GM10266 (cell line): ENCODE measurements around the gene BICD2.

Experiments
- DNase-seq: peaks from one replicate; pipeline ENCODE4 v3.0.0; 2012; ENCODE audit errors: extremely low spot score
- TF ChIP-seq, protein P1 (sequence below): IDR thresholded peaks from 2 replicates; pipeline ENCODE4 v1.5.1; 2012; ENCODE audit warnings: mild to moderate bottlenecking, low read depth; ENCODE audit not compliant: control insufficient read depth, insufficient read depth; ENCODE audit errors: missing control alignments

The BICD2 gene

DNA sequence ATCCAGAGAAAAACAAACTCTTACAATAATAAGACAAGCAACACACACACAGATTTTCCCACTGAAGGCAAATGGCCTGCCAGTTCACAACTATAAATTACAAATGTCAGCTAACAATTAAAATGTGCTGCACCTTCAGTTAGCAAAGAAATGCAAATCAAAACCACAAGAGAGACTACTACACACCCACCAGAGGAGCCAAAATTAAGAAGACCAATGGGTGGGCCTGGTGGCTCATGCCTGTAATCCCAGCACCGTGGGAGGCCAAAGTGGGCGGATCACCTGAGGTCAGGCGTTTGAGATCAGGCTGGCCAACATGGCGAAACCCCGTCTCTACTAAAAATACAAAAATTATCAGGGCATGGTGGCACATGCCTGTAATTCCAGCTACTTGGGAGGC, 79.6 kb downstream of the BICD2 start:
- no peak for DNase-seq

DNA sequence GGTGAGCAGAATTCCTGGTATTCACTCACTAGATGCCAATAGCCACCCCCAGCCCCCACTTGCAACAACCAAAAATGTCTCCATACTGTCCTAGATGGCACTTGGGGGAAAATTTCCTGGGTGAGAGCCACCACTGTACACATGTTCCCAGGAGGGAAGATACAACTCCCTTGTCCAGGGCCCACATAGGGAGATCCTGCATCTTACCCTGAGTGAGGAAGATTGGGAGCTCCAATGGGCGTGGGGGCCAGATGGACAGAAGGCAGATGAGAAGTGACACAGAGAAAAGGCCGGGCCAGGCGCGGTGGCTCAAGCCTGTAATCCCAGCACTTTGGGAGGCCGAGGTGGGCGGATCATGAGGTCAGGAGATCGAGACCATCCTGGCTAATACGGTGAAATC, 82.4 kb downstream of the BICD2 start:
- DNase-seq, result no peak

More for the DNA sequence above, 79.6 kb downstream of the BICD2 start:
- TF ChIP-seq, protein P1, sequence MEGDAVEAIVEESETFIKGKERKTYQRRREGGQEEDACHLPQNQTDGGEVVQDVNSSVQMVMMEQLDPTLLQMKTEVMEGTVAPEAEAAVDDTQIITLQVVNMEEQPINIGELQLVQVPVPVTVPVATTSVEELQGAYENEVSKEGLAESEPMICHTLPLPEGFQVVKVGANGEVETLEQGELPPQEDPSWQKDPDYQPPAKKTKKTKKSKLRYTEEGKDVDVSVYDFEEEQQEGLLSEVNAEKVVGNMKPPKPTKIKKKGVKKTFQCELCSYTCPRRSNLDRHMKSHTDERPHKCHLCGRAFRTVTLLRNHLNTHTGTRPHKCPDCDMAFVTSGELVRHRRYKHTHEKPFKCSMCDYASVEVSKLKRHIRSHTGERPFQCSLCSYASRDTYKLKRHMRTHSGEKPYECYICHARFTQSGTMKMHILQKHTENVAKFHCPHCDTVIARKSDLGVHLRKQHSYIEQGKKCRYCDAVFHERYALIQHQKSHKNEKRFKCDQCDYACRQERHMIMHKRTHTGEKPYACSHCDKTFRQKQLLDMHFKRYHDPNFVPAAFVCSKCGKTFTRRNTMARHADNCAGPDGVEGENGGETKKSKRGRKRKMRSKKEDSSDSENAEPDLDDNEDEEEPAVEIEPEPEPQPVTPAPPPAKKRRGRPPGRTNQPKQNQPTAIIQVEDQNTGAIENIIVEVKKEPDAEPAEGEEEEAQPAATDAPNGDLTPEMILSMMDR, result no peak

DNA sequence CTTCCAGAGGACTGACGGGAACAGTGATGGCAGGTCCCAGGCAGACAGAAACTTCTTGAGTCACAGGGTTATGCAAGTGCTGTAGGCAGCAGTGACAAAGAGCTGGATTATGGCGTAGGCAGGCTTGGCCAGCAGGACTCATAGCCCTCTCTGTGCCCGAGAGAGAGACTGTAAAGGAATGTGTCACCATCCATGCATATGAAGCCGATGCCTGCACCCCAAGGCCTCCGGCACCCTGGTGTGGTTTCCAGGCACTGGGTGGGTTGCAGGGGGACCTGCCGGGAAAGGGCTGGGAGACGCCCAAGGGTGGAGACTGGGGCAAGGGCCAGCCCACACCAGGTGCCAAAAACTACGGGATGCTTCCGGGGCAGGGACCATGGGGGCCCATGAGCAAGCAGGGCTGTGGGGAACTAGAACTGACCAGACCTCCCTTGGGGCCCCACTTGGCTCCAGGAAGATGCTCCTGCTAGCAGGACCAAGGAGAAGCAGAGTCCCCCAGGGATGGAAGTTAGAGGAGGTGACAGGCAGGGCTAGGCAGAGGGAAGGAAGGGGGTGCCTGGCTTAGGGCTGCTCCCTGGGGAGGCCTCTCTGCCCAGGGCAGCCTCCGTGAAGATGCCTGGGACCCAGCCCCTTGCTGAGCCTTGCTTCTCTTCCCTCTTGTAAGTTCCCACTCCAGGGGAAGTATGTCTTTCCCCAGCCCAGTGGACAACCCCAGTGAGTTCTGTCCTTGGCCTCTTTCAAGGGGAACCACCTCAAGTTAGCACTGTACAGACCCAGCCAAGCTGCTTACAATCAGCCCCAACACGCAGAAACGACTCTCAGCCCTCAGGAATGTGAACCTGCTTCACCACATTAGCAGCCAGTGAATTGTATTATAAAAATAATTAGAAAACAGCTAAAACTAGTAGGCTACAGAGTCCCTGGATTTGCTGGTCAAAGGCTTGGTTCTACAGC, 84.2 kb downstream of the BICD2 start:
- TF ChIP-seq, protein P1, result no peak
- no peak for DNase-seq

More for the DNA sequence above, 82.4 kb downstream of the BICD2 start:
- TF ChIP-seq, protein P1, result no peak

DNA sequence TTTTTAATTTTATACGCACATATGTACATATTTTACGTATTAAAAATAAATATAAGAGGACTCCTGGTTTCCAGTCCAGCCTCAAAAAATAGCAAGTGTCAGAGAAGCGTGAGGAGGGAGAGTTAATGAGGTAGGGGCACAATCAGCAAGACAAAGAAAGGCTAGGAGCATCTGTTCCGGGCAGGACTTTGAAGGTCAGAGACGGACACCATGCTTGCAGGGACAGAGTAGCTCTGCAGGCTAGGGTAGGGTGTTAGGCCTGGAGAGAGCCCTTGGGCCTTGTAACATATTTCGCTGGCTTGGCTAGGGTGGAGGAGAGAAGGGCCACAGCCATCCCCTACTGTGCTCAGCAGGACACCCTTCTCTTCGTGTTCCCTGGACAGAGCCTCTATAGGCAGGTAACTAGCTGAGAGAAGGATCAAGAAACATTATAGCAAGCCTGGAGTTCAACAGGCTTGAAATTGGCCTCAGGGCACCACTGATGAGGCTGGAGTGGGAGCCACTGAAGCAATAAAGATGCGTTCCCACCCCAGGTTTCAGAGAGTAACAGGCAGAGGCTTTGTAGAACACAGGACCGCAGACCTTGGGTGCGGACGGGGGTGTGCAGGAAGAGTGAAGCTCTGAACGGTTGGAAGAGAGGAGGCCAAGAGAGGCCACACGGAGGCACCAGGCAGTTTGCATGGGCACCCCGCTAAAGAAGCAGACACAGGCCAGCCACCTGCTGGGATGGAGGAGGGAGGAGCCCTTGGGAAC, 85.0 kb downstream of the BICD2 start:
- DNase-seq, result no peak
- TF ChIP-seq, protein P1, result no peak

DNA sequence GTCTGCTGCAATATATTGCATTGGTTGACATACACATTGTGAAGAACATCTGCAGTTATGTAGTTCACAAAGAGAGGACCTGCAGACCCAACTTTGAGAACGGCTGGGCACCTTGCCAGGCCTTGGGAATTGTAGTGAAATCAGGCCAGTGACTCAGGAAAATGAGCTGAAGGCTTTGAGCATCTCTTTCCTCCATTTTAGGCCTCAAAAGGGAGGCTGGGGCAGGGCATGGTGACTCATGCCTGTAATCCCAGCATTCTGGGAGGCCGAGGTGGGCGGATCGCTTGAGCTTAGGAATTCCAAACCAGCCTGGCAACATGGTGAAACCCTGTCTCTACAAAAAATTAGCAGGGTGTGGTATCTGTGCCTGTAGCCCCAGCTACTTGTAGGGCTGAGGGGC, 93.3 kb downstream of the BICD2 start:
- no peak for DNase-seq
- TF ChIP-seq, protein P1, result no peak

DNA sequence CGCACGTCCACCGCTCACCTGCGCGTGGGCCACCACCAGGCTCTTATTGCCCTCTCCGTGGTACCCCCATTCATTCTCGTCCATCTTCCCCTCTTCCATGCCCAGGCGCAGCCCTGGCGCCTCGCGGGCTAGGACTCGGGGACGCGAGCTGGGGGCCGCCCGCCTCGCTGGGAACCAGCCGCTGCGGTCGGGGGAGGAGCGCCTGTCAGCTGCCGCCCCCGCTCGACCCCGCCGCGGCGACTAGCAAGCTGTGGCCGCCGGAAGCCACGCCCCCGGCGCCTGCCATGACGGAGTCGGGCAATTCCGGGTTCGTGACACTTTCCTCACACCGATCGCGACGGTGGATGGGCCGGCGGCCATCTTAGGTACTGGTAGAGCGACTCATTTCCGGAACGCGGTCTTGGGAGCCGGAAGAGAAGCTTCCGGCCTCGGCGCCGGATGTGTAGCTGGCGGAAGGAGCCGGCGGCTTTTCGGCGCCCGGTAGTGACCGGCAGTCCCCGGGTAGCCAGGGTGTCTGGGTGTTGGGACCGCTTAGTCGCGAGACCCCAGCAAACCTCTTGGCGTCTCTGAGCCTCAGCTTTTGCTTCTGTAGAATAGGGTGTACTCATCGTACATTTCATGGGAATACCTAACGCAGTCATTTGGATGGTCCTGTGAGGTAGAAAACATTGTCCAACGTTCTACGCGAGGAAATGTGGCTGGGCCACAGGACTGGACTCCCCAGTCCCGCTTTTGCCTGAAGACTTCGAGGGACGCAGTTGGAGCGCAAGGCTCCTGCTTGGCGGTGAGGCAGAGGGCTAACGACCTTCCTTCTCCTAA, 94.5 kb downstream of the BICD2 start, which contains the start of gene IPPK:
TSS of gene IPPK (minus strand) at position 242 of the 819 bp plus-strand sequence. CDS start at position 99, 143 bp downstream.
- DNase-seq, result peak; percentile 98
- TF ChIP-seq, protein P1, result no peak
